Measurements from ENCODE around the gene CHST6. TPM values are rescaled to one million over a fixed set of nuclear protein-coding genes. Genes with fewer than 3 reads are reported as not detected.
"Not testable (repeated sequence)": the region's sequence is repeated elsewhere in the genome, so short reads cannot be mapped to it uniquely, and the experiment has no call there.

The CHST6 gene
- total RNA-seq, 4 donors from 2014 or later = 0.52 to 4.4 TPM; not detected in 2

- Histone ChIP-seq H3K36me3 (no peaks in the 10 kb centered on the region), H3K4me1 (no peaks in the 10 kb centered on the region), H3K27me3 (no peaks in the 10 kb centered on the region), H3K4me3 (no peak overlapping the region), H3K27ac (no peak overlapping the region), H3K9me3 (no peaks in the 10 kb centered on the region)
- intact Hi-C loops (cut with DNase I; ENCODE audit: low total_unique reads) = no loop called here
- no peak for TF ChIP-seq POLR2A (IDR thresholded peaks at IDR 0.05)
- TF ChIP-seq CTCF (IDR thresholded peaks at IDR 0.05) = no peak
- no peak for DNase-seq
These were observed 6.1 kb upstream of the CHST6 start for GRCh38 chr16:75501359-75501758.

- H3K36me3 ChIP-seq; DNase-seq; H3K27ac ChIP-seq; intact Hi-C loops (cut with DNase I; ENCODE audit: low total_unique reads); H3K27me3 ChIP-seq; H3K4me3 ChIP-seq; H3K9me3 ChIP-seq: not testable (repeated sequence)
- peaks cover 0 to 12% of the 10 kb centered on the region in 2 donors for H3K4me1 ChIP-seq
These were observed 3.5 kb upstream of the CHST6 start for GRCh38 chr16:75498605-75499322.

GRCh38 chr16:75497558-75497957, 2.3 kb upstream of the CHST6 start:
- no peaks in the 10 kb centered on the region for H3K36me3 ChIP-seq
- peaks cover 0 to 12% of the 10 kb centered on the region in 2 donors for H3K4me1 ChIP-seq
- intact Hi-C loops (cut with DNase I; ENCODE audit: low total_unique reads) = no loop called here
- TF ChIP-seq CTCF (IDR thresholded peaks at IDR 0.05) (no peak), POLR2A (IDR thresholded peaks at IDR 0.05) (no peak)
- no peak overlapping the region for H3K4me3 ChIP-seq
- DNase-seq = no peak
- H3K9me3 ChIP-seq = no peaks in the 10 kb centered on the region
- no peak overlapping the region for H3K27ac ChIP-seq
- no peaks in the 10 kb centered on the region for H3K27me3 ChIP-seq

- no peak for TF ChIP-seq POLR2A (IDR thresholded peaks at IDR 0.05)
- no peak for TF ChIP-seq CTCF (IDR thresholded peaks at IDR 0.05)
- intact Hi-C loops (cut with DNase I; ENCODE audit: low total_unique reads) = no loop called here
- Histone ChIP-seq H3K4me3 (peak overlapping the region; percentile 14 to 20), H3K27me3 (no peaks in the 10 kb centered on the region), H3K27ac (no peak overlapping the region), H3K4me1 (peaks cover 0 to 12% of the 10 kb centered on the region in 2 donors), H3K36me3 (no peaks in the 10 kb centered on the region), H3K9me3 (no peaks in the 10 kb centered on the region)
- DNase-seq = no peak
These were observed 573 bp downstream of the CHST6 start for GRCh38 chr16:75494661-75495075.

- no peaks in the 10 kb centered on the region for H3K36me3 ChIP-seq
- no peaks in the 10 kb centered on the region for H3K9me3 ChIP-seq
- no peak for DNase-seq
- no peaks in the 10 kb centered on the region for H3K27me3 ChIP-seq
- no peak overlapping the region for H3K27ac ChIP-seq
- no peak overlapping the region for H3K4me3 ChIP-seq
- TF ChIP-seq POLR2A (IDR thresholded peaks at IDR 0.05) = no peak
- TF ChIP-seq CTCF (IDR thresholded peaks at IDR 0.05) = no peak
- H3K4me1 ChIP-seq = peaks cover 0 to 12% of the 10 kb centered on the region in 2 donors
- intact Hi-C loops (cut with DNase I; ENCODE audit: low total_unique reads) = no loop called here
These were observed 1.1 kb downstream of the CHST6 start for GRCh38 chr16:75494184-75494583.
